Endothelial cell of umbilical vein (primary cell): ENCODE results near the gene EYS. TPM values are rescaled to one million over a fixed set of nuclear protein-coding genes. Genes with fewer than 3 reads are reported as not detected.

Experiments
- BruUV-seq: library from RNA; stranded (reverse); fragments of 400-500 nt; replicated peaks from 2 replicates; lab custom pipeline; 2021; lab: Mats Ljungman, UMichigan
- CTCF ChIA-PET: fragments of 300-600, 350-600 bp; sonication (Branson Sonifier 250); formaldehyde crosslinking; loops from one replicate; lab custom pipeline; 2021; ENCODE audit warnings: antibody characterized with exemption, inconsistent platforms; lab: Charles Lee
- POLR2A ChIA-PET: fragments of 300-600, 350-600 bp; sonication (Branson Sonifier 250); formaldehyde crosslinking; loops from one replicate; lab custom pipeline; 2021; ENCODE audit warnings: antibody characterized with exemption, inconsistent platforms; lab: Charles Lee
- DNase-seq: peaks from one replicate; pipeline ENCODE4 v3.0.0-alpha.2; 2011; ENCODE audit warnings: low read depth, low spot score
- FAIRE-seq: peaks from 2 replicates; lab custom pipeline; 2011; peaks lifted over from hg19 to GRCh38; lab: Jason Lieb, UNC
- H2AFZ ChIP-seq: 2 replicates; pipeline ENCODE4 v1.6.0; 2012; ENCODE audit warnings: low read depth, low read length, control low read depth, inconsistent platforms
- H3K27ac ChIP-seq: 2 replicates; pipeline ENCODE4 v1.5.1; 2011; ENCODE audit warnings: low read depth, mild to moderate bottlenecking, control low read depth, low read length, moderate library complexity; ENCODE audit not compliant: insufficient read depth
- H3K27me3 ChIP-seq, 2 experiments: 2 replicates each; pipeline versions ENCODE4 v1.6.0 to v1.6.1; 2011; ENCODE audit warnings: low read length in 2 of 2, mixed read lengths in 1 of 2; ENCODE audit not compliant: control insufficient read depth in 2 of 2, insufficient read depth in 2 of 2
- H3K36me3 ChIP-seq, 2 experiments: 2 replicates in 1 of 2; 3 replicates in 1 of 2; pipeline ENCODE4 v1.5.1; 2011; ENCODE audit warnings: low read length in 2 of 2, mild to moderate bottlenecking in 1 of 2, moderate library complexity in 1 of 2; ENCODE audit not compliant: control insufficient read depth in 2 of 2, insufficient read depth in 2 of 2; ENCODE audit errors: extremely low read depth in 1 of 2
- H3K4me1 ChIP-seq: 3 replicates; pipeline ENCODE4 v1.5.1; 2011; ENCODE audit warnings: mild to moderate bottlenecking, low read length; ENCODE audit not compliant: control insufficient read depth, insufficient read depth; ENCODE audit errors: extremely low read depth
- H3K4me2 ChIP-seq: 2 replicates; pipeline ENCODE4 v1.6.1; 2011; ENCODE audit warnings: low read length, control low read depth, mixed read lengths; ENCODE audit not compliant: insufficient read depth
- H3K4me3 ChIP-seq, 3 experiments: fragments of 200-600 bp in 1 of 3; sonication (generic), shearing (Covaris generic) in 1 of 3; replicated peaks in 1 of 3; 2 replicates each; pipeline ENCODE4 v1.5.1; 2011 to 2016; ENCODE audit warnings: control low read depth in 3 of 3, low read length in 3 of 3, mild to moderate bottlenecking in 2 of 3, inconsistent platforms in 1 of 3, low read depth in 1 of 3, moderate library complexity in 1 of 3; ENCODE audit not compliant: insufficient read depth in 1 of 3
- H3K79me2 ChIP-seq: 2 replicates; pipeline ENCODE4 v1.6.0; 2012; ENCODE audit warnings: low read length, inconsistent platforms; ENCODE audit not compliant: control insufficient read depth, insufficient read depth
- H3K9ac ChIP-seq: replicated peaks from 2 replicates; pipeline ENCODE3; 2011; ENCODE audit warnings: low read length, control low read depth; ENCODE audit not compliant: insufficient read depth; ENCODE audit errors: extremely low read depth
- H3K9me1 ChIP-seq: replicated peaks from 3 replicates; pipeline ENCODE4 v1.6.0; 2011; ENCODE audit warnings: mild to moderate bottlenecking, low read length; ENCODE audit not compliant: control insufficient read depth, insufficient read depth; ENCODE audit errors: extremely low read depth
- H3K9me3 ChIP-seq: replicated peaks from 2 replicates; pipeline ENCODE4 v1.5.1; 2012; ENCODE audit warnings: low read length, inconsistent platforms; ENCODE audit not compliant: control insufficient read depth, insufficient read depth
- H4K20me1 ChIP-seq: replicated peaks from 2 replicates; pipeline ENCODE3; 2011; ENCODE audit warnings: mild to moderate bottlenecking, low read length; ENCODE audit not compliant: control insufficient read depth, insufficient read depth; ENCODE audit errors: extremely low read depth
- CTCF ChIP-seq, 2 donors: IDR thresholded peaks; 1 replicate in 1 of 2; 2 replicates in 1 of 2; pipeline ENCODE4 v1.5.1; 2011; ENCODE audit warnings: low read length in 2 of 2, mild to moderate bottlenecking in 2 of 2, moderate library complexity in 2 of 2, control low read depth in 1 of 2, inconsistent platforms in 1 of 2, low read depth in 1 of 2; ENCODE audit not compliant: insufficient read depth in 1 of 2; ENCODE audit errors: extremely low read depth in 1 of 2
- EZH2 ChIP-seq: IDR thresholded peaks from 2 replicates; pipeline ENCODE4 v1.6.1; 2012; ENCODE audit warnings: borderline replicate concordance, low read depth, mild to moderate bottlenecking, moderate library complexity, low read length, inconsistent platforms; ENCODE audit not compliant: severe bottlenecking
- FOS ChIP-seq: IDR thresholded peaks from 2 replicates; pipeline ENCODE4 v1.6.1; 2011; ENCODE audit warnings: mild to moderate bottlenecking, low read length, moderate library complexity, borderline replicate concordance; ENCODE audit not compliant: insufficient read depth
- GATA2 ChIP-seq: IDR thresholded peaks from 2 replicates; pipeline ENCODE4 v1.7.0; 2011; ENCODE audit warnings: low read depth, mild to moderate bottlenecking, moderate library complexity, mixed read lengths, low read length; ENCODE audit not compliant: insufficient read length, insufficient read depth
- JUN ChIP-seq: IDR thresholded peaks from 2 replicates; pipeline ENCODE4 v1.6.1; 2011; ENCODE audit warnings: borderline replicate concordance, low read depth; ENCODE audit not compliant: insufficient read length, insufficient read depth
- MAX ChIP-seq: IDR thresholded peaks from 2 replicates; pipeline ENCODE4 v1.6.1; 2011; ENCODE audit not compliant: insufficient read depth, insufficient read length
- MYC ChIP-seq: IDR thresholded peaks from one replicate; pipeline ENCODE4 v1.6.1; 2011; ENCODE audit warnings: mild to moderate bottlenecking, low read depth, low read length
- POLR2A ChIP-seq: IDR thresholded peaks from 2 replicates; pipeline ENCODE4 v1.6.1; 2012; ENCODE audit warnings: low read depth, mild to moderate bottlenecking, control low read depth, low read length
- POLR2AphosphoS5 ChIP-seq: IDR thresholded peaks from 2 replicates; pipeline ENCODE4 v1.6.1; 2012; ENCODE audit warnings: low read depth, mild to moderate bottlenecking, control low read depth, low read length, moderate library complexity; ENCODE audit not compliant: insufficient read depth
- dilution Hi-C: fragments of 300-500 bp; cut with MboI; formaldehyde crosslinking; loops from one replicate; pipeline ENCODE4 v1.15.0; 2019; ENCODE audit warnings: low sequenced_read_pairs; ENCODE audit not compliant: extremely low pct_ligation_motif_present
- intact Hi-C: fragments of 100-400 bp; cut with micrococcal nuclease; formaldehyde crosslinking; loops from one replicate; pipeline ENCODE4 v1.10.0; 2022
- polyA plus RNA-seq, 4 experiments: library from polyadenylated mRNA; depleted of rRNA in 3 of 4; stranded (reverse) in 3 of 4; unstranded in 1 of 4; fragments of >200 nt; gene quantifications; 2 replicates each; pipeline versions ENCODE4 v1.2.1 to v1.2.3, GENCODE V29; 2011 to 2012; ENCODE audit warnings: missing spikeins in 1 of 4
- total RNA-seq: library from RNA; stranded (reverse); gene quantifications from 2 replicates; pipeline ENCODE4 v1.2.3, GENCODE V29; 2021

The EYS gene
- total and polyA plus RNA-seq, 2 donors (not counting 3 experiments of a cell fraction or from before 2014, with no cell fraction given), result 0.01 to 0.27 TPM

- Histone ChIP-seq H3K4me2 (no peak overlapping the region), H2AFZ (no peak overlapping the region), H4K20me1 (no peaks in the 10 kb centered on the region), H3K4me3 (no peak overlapping the region), H3K79me2 (no peaks in the 10 kb centered on the region), H3K9me3 (no peaks in the 10 kb centered on the region), H3K27ac (no peak overlapping the region), H3K36me3 (no peaks in the 10 kb centered on the region), H3K9ac (no peak overlapping the region), H3K9me1 (no peaks in the 10 kb centered on the region), H3K4me1 (no peaks in the 10 kb centered on the region), H3K27me3 (no peaks in the 10 kb centered on the region)
- ChIA-PET POLR2A (interaction anchor here (0.6 kb wide), 1 partner anchor 304 kb away, joined by 6 read pairs; no protein-coding TSS in a partner anchor), CTCF (no interaction called here)
- intact Hi-C loops (no loop called here), dilution Hi-C loops (no loop called here)
- TF ChIP-seq POLR2A, result no peak
- TF ChIP-seq CTCF (IDR thresholded peaks at IDR 0.05; ENCODE audit: extremely low read depth in 1 of 2, insufficient read depth in 1 of 2, low read depth in 1 of 2, low read length in 2 of 2), result no peak
- no peak for TF ChIP-seq GATA2
- TF ChIP-seq MYC, result no peak
- TF ChIP-seq MAX, result no peak
- no peak for TF ChIP-seq EZH2
- TF ChIP-seq FOS, result no peak
- no peak for TF ChIP-seq POLR2AphosphoS5
- no peak for TF ChIP-seq JUN
- no peak for DNase-seq
- BruUV-seq, result no TSS peak
- no peak for FAIRE-seq
These were observed 1848.3 kb downstream of the EYS start for GRCh38 chr6:63858691-63859090.
